Mononuclear cell (primary cell): ENCODE data around the gene SRBD1. TPM values are rescaled to one million over a fixed set of nuclear protein-coding genes. Genes with fewer than 3 reads are reported as not detected.
"Not testable (repeated sequence)": the region's sequence is repeated elsewhere in the genome, so short reads cannot be mapped to it uniquely, and the experiment has no call there.

Experiments used
- H3K27me3 ChIP-seq: 2 replicates; pipeline ENCODE4 v1.6.0; 2011; ENCODE audit warnings: low read length, control low read depth; ENCODE audit not compliant: insufficient read depth
- H3K4me1 ChIP-seq: 2 replicates; pipeline ENCODE4 v1.5.1; 2011; ENCODE audit warnings: mild to moderate bottlenecking, low read length, control low read depth; ENCODE audit not compliant: insufficient read depth
- H3K4me3 ChIP-seq: 2 replicates; pipeline ENCODE4 v1.5.1; 2011; ENCODE audit warnings: mild to moderate bottlenecking, low read length, moderate library complexity
- H3K9me3 ChIP-seq: 2 replicates; pipeline ENCODE4 v1.5.1; 2011; ENCODE audit warnings: low read depth, mild to moderate bottlenecking, control low read depth, low read length
- total RNA-seq: library from RNA; depleted of rRNA; stranded (reverse); fragments of >200 nt; gene quantifications from one replicate; pipeline ENCODE4 v1.2.3, GENCODE V29; 2012

The SRBD1 gene
- total RNA-seq, 1 donor = 49.6 TPM

DNA sequence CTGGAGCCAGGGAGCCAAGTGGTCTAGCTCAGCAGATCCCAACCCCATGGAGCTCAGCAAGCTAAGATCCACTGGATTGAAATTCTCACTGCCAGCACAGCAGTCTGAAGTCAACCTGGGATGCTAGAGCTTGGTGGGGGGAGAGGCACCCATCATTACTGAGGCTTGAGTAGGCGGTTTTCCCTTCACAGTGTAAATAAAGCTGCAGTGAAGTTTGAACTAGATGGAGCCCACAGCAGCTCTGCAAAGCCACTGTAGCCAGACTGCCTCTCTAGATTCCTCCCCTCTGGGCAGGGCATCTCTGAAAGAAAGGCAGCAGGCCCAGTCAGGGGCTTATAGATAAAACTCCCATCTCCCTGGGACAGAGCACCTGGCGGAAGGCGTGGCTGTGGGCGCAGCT lies 185.0 kb downstream of the SRBD1 start:
- not testable (repeated sequence) for H3K27me3 ChIP-seq, H3K9me3 ChIP-seq, H3K4me1 ChIP-seq, H3K4me3 ChIP-seq

DNA sequence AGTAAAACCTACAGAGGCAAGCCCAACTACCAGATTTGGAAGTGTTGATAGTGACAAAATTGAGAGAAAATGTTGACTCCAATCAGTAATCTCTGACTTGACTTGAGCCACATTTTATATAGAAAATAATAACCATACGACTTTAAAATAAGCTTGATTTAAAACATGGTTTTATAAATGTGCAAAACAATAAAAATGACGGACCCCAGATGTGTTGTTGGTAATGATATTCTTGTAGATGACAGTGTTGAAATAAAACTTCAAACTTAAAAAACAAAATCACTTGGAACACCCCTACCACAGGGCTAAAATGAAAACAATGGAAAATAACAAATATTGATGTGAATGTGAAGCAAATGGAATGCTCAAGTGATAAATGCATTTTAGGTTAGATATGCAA lies 188.1 kb downstream of the SRBD1 start:
- H3K27me3 ChIP-seq = no peaks in the 10 kb centered on the region
- no peak overlapping the region for H3K4me3 ChIP-seq
- no peaks in the 10 kb centered on the region for H3K9me3 ChIP-seq
- H3K4me1 ChIP-seq = no peaks in the 10 kb centered on the region

DNA sequence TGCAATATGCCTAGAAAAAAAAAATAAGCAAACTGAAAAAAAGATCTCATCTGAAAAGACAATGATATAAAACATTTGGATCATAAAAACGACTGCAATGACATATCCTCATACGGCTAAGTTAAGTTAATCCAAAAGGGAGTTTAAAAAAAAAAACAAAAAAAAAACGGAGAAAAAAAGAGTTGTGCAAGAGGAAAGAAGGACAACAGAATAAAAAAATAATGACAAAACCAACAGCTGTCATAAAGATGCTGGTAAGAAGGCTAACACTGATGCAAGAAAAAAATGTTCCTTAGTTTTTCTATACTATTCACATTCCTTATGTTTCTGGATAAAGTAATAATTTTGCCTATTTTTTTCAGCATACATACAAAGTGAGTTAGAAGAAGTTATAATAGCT lies 192.5 kb downstream of the SRBD1 start:
- H3K4me1 ChIP-seq = no peaks in the 10 kb centered on the region

DNA sequence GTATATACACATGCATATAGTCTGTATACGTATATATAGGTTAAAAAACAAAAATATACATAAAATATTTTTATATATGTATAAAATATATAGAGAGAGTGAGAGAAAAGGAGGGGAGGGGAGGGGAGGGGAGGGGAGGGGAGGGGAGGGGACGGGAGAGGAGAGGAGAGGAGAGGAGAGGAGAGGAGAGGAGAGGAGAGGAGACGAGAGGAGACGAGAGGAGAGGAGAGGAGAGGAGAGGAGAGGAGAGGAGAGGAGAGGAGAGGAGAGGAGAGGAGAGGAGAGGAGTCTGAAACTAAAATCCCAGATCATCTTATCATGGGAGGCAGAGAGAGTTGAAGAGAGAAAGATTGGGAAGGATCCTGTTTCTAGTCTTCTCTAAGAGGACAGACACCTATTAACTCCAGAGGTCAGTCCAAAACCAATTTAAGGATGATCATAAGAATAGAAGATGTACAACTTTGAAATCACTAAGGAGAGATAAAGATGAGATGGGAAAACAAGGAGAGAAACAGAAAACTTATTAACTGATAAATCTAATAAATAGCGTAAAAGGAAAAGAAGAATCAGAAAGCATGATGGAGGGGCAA lies 195.4 kb downstream of the SRBD1 start:
- Histone ChIP-seq H3K27me3 (no peaks in the 10 kb centered on the region), H3K4me1 (no peaks in the 10 kb centered on the region), H3K9me3 (no peaks in the 10 kb centered on the region)

More for the DNA sequence above, 192.5 kb downstream of the SRBD1 start:
- Histone ChIP-seq H3K27me3 (no peaks in the 10 kb centered on the region), H3K4me3 (no peak overlapping the region), H3K9me3 (no peaks in the 10 kb centered on the region)

GRCh38 chr2:45412754-45413379 lies 198.2 kb downstream of the SRBD1 start:
- Histone ChIP-seq H3K27me3 (no peaks in the 10 kb centered on the region), H3K4me3 (no peak overlapping the region), H3K4me1 (no peaks in the 10 kb centered on the region), H3K9me3 (no peaks in the 10 kb centered on the region)

More for the DNA sequence above, 195.4 kb downstream of the SRBD1 start:
- no peak overlapping the region for H3K4me3 ChIP-seq

DNA sequence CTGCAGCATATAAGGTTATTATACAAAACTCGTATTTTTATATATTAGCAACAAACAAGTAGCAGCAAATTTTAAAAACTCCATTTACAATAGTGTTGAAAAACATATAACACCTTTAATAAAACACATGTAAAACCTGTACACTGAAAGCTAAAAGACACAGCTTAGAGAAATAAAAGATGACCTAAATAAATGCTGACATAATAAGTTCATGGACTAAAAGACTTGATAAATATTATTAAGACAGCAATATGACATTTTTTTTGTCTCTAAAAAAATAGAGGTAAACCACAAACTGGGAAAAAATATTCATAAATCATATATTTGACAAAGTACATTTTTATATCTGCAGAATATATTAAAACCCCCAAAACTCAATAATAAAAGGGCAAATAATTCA lies 201.4 kb downstream of the SRBD1 start:
- H3K4me3 ChIP-seq = no peak overlapping the region
- H3K27me3 ChIP-seq = no peaks in the 10 kb centered on the region
- no peaks in the 10 kb centered on the region for H3K9me3 ChIP-seq
- H3K4me1 ChIP-seq = no peaks in the 10 kb centered on the region

- Histone ChIP-seq H3K9me3 (no peaks in the 10 kb centered on the region), H3K27me3 (no peaks in the 10 kb centered on the region), H3K4me1 (no peaks in the 10 kb centered on the region), H3K4me3 (no peak overlapping the region)
These were observed 204.4 kb downstream of the SRBD1 start for GRCh38 chr2:45406621-45407020.

DNA sequence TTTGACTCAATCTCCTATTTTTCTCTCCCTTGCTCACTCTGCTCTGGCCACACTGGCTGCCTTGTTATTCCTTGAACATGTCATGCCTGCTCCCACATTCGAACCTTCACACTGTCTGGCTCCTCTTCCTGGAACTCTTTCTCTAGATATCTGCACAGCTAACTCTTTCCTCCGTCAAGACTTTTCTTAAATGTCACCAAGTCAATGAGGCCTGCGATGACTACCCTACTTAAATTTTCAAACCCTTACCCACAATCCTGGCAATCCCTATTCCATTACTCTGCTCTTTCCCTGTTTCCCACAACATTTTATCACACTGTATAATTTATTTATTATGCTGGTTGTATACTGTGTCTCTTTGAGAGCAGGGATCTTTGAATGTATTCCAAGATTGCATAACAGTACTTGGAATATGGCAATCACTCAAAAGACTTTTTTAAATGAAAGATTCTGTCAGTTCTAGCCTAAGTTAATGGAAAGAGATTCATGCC lies 206.2 kb downstream of the SRBD1 start:
- no peaks in the 10 kb centered on the region for H3K4me1 ChIP-seq
- H3K9me3 ChIP-seq = no peaks in the 10 kb centered on the region
- H3K4me3 ChIP-seq = no peak overlapping the region
- no peaks in the 10 kb centered on the region for H3K27me3 ChIP-seq

- Histone ChIP-seq H3K4me3 (no peak overlapping the region), H3K9me3 (no peaks in the 10 kb centered on the region), H3K27me3 (no peaks in the 10 kb centered on the region), H3K4me1 (no peaks in the 10 kb centered on the region)
These were observed 208.0 kb downstream of the SRBD1 start for GRCh38 chr2:45403036-45403435.

DNA sequence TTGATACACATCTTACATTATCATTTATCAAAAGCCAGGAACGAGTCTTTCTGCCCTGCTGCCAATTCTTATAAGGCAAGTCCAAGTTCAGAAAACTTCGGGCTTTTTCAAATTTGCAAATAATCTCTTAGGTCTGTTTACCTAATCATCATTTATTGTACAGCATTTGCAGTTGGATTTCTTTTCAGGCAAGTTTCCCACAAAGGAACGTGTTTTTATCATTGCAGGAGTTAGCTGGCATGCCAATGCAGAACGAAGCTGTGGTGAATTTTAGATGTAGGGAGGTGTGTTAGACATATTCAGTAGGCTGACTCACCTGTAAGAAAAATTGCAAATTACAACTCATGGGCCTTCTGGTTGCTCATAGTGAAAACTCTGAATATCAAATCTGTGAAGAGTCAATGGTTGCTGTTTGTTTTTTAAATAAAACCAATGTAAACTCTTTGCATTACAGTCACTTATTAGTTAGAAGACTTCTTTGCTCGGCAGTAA lies 209.6 kb downstream of the SRBD1 start:
- no peak overlapping the region for H3K4me3 ChIP-seq
- H3K4me1 ChIP-seq = no peaks in the 10 kb centered on the region
- no peaks in the 10 kb centered on the region for H3K9me3 ChIP-seq
- H3K27me3 ChIP-seq = no peaks in the 10 kb centered on the region

DNA sequence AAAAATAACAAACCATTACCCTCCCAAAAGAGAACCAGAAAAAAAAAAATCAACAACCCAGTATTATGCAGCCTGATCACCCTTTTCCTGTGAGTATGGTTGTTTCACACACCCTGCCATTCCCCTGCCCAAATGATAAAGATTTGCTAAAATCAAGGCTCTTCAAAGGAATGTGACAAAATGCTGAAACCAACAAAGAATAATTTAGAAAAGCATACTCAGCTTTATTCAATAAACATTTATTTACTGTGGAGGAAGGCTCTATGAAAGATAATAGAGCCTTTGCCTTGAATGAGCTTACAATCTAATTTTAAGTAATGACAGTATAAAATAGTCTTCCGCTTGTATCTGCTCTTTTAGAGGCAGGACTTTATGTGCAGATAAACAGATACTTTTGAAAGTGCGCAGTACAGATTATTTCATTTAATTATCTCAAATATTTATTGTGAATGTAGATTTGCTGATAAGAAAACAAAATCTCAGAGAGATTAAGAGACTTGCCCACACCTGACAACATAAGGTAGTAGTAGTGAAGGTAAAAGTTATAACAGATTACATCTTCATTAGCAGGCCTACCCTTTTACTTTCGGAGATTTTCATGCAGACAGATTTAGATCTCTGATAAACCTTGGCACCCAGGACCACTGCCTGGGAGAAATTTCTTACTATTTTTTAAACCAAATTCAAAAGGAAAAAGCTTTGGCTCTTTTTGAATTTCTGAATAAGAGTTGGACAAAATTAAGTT lies 211.9 kb downstream of the SRBD1 start:
- no peaks in the 10 kb centered on the region for H3K4me1 ChIP-seq
- no peaks in the 10 kb centered on the region for H3K27me3 ChIP-seq
- no peak overlapping the region for H3K4me3 ChIP-seq
- no peaks in the 10 kb centered on the region for H3K9me3 ChIP-seq

GRCh38 chr2:45397292-45397691 lies 213.8 kb downstream of the SRBD1 start:
- Histone ChIP-seq H3K4me3 (no peak overlapping the region), H3K9me3 (no peaks in the 10 kb centered on the region), H3K4me1 (no peaks in the 10 kb centered on the region), H3K27me3 (no peaks in the 10 kb centered on the region)

- no peak overlapping the region for H3K4me3 ChIP-seq
- H3K4me1 ChIP-seq = no peaks in the 10 kb centered on the region
- H3K9me3 ChIP-seq = no peaks in the 10 kb centered on the region
- no peaks in the 10 kb centered on the region for H3K27me3 ChIP-seq
These were observed 214.4 kb downstream of the SRBD1 start for GRCh38 chr2:45396671-45397070.

DNA sequence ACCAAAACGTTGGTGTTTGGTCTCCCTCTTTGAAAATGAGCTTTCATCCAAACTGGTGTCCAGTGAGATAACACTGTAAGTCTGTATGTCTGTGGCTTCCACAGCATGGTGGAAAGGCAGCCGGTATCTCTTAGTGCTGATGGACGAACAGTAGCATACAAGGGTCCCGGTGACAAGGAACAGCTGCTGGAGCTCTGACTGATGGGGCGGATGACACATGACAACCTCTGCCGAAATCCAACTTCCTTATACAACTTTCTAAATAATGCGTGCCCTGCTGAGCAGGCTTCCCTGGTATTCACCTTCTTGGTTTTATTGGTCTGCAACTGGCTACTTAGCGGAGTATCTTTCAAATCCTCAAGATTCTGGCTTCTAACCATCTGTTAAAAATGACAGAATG lies 216.2 kb downstream of the SRBD1 start:
- no peaks in the 10 kb centered on the region for H3K9me3 ChIP-seq

GRCh38 chr2:45394216-45394615 lies 216.9 kb downstream of the SRBD1 start:
- Histone ChIP-seq H3K4me1 (no peaks in the 10 kb centered on the region), H3K27me3 (no peaks in the 10 kb centered on the region), H3K4me3 (no peak overlapping the region), H3K9me3 (no peaks in the 10 kb centered on the region)

More for the DNA sequence above, 216.2 kb downstream of the SRBD1 start:
- no peaks in the 10 kb centered on the region for H3K27me3 ChIP-seq
- H3K4me3 ChIP-seq = no peak overlapping the region
- no peaks in the 10 kb centered on the region for H3K4me1 ChIP-seq
